Measurements from ENCODE around the gene SPRR4. TPM values are rescaled to one million over a fixed set of nuclear protein-coding genes. Genes with fewer than 3 reads are reported as not detected.

The SPRR4 gene
- total RNA-seq, 1 experiment from 2014 or later: not detected

DNA sequence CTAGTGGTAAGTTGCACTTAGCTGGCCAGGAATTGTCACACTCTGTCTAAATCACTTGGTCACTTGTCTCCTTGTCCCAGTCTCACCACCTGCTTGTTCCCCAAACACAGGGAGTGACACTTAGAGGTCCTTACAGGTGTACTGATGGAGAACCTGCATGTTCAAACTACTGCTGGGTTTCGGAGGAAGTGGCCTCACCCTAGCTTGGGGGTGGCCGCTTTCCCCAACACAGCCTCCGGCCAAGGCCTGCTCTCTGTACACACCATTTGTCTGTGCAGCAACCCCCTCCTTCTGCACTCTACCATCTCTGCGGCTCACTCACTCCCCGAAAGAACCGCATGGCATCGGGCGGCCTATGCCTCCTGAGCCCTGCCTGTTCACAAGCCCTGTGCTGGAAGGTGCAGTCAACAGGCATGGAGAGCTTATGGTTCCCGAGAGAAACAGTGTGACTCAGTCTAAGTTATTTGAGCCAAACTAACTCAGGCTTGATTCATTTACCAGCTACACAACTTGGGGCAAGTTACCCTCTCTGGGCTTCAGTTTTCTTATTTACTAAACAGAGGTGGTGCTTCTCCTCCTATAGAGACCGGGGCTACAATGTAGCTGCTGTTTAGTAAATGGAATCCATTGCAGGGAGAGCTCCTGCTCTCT lies 10.5 kb upstream of the SPRR4 start:
- Histone ChIP-seq H3K9me2 (replicated peaks; ENCODE audit: insufficient read depth, low read length) (no peaks in the 10 kb centered on the region), H3K4me3 (ENCODE audit: low read length) (no peak overlapping the region), H3K4me2 (ENCODE audit: low read depth, low read length, poor library complexity, severe bottlenecking) (no peak overlapping the region), H4K20me1 (ENCODE audit: insufficient read depth, low read depth, low read length) (no peaks in the 10 kb centered on the region), H3K79me2 (ENCODE audit: low read length) (no peaks in the 10 kb centered on the region), H3K9me3 (ENCODE audit: low read length) (no peaks in the 10 kb centered on the region), H3K36me3 (ENCODE audit: insufficient read depth, low read length) (no peaks in the 10 kb centered on the region), H3K27me3 (ENCODE audit: low read length) (no peaks in the 10 kb centered on the region), H3K4me1 (ENCODE audit: low read length) (peaks cover 9% of the 10 kb centered on the region), H2AFZ (ENCODE audit: low read length) (no peak overlapping the region), H3K27ac (ENCODE audit: low read length) (no peak overlapping the region), H3K9ac (ENCODE audit: low read length) (no peak overlapping the region)
- DNase-seq: no peak

DNA sequence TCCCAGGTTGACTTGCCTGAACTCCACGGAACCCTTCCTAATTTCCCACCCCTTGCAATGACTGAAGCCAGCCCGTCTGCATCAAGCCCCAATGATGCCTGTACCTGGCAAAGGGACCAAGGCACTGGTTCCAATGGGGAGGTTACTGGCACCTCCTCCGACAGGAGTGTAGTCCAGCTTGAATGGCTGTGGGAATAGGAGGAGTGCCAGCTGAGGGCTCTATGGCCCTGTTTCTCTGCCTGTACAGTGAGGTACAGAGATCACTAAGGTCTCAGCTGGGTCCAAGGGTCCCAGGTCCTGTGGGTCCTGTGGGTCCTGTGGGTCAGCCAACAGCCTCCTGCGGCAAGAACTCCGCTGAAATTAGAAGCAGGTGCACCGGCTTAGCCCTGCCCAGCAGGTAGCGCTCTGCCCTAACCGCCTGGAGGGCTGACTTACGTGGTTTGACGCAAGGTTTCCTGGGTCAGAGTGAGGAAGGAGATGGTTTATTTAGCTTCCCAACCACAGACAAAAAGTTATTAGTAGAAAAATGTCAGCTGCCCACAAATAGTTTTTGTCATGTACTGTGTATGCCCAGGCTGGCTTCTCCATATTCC lies 9.9 kb upstream of the SPRR4 start:
- Histone ChIP-seq H3K4me3 (ENCODE audit: low read length) (no peak overlapping the region), H3K4me2 (ENCODE audit: low read depth, low read length, poor library complexity, severe bottlenecking) (peak overlapping the region; percentile 32), H3K36me3 (ENCODE audit: insufficient read depth, low read length) (no peaks in the 10 kb centered on the region), H4K20me1 (ENCODE audit: insufficient read depth, low read depth, low read length) (no peaks in the 10 kb centered on the region), H2AFZ (ENCODE audit: low read length) (no peak overlapping the region), H3K27me3 (ENCODE audit: low read length) (no peaks in the 10 kb centered on the region), H3K27ac (ENCODE audit: low read length) (no peak overlapping the region), H3K79me2 (ENCODE audit: low read length) (no peaks in the 10 kb centered on the region), H3K9me2 (replicated peaks; ENCODE audit: insufficient read depth, low read length) (no peaks in the 10 kb centered on the region), H3K4me1 (ENCODE audit: low read length) (peaks cover 9% of the 10 kb centered on the region), H3K9ac (ENCODE audit: low read length) (no peak overlapping the region), H3K9me3 (ENCODE audit: low read length) (no peaks in the 10 kb centered on the region)
- peak; percentile 86 for DNase-seq

DNA sequence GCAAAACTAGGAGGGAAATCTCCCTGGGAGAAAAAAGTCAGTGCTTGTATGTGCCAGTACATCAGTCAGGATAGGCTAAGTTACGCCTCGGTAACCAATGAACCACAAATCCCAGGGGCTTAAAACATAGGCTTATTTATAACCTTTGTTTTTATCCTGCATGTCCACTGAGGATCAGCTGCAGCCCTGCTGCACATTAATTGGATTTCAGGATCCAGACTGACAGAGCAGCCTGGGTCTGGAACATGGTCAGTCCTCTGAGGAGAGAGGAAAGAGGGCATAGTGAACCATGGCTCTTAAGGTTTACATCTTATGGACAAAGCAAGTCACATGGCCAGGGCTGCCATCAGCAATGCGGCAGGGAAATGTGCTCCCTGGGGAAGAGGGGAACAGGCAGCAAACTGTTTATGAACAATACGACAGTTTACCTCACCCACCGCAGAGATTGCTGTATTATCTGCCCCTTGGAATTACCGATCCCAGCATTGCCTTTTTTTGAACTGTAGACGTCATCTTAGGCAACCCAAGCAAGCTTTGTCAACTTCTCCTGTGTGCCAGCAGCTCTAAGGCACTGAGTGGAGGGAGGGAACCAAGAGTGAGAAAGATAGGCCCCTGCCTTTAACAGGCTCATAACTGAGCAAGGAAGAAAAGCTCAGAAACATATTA lies 9.1 kb upstream of the SPRR4 start:
- Histone ChIP-seq H3K4me3 (ENCODE audit: low read length) (no peak overlapping the region), H3K9me3 (ENCODE audit: low read length) (no peaks in the 10 kb centered on the region), H3K4me2 (ENCODE audit: low read depth, low read length, poor library complexity, severe bottlenecking) (peak overlapping the region; percentile 32), H3K27me3 (ENCODE audit: low read length) (no peaks in the 10 kb centered on the region), H4K20me1 (ENCODE audit: insufficient read depth, low read depth, low read length) (no peaks in the 10 kb centered on the region), H2AFZ (ENCODE audit: low read length) (no peak overlapping the region), H3K9ac (ENCODE audit: low read length) (no peak overlapping the region), H3K79me2 (ENCODE audit: low read length) (no peaks in the 10 kb centered on the region), H3K9me2 (replicated peaks; ENCODE audit: insufficient read depth, low read length) (no peaks in the 10 kb centered on the region), H3K27ac (ENCODE audit: low read length) (no peak overlapping the region), H3K4me1 (ENCODE audit: low read length) (peaks cover 9% of the 10 kb centered on the region), H3K36me3 (ENCODE audit: insufficient read depth, low read length) (no peaks in the 10 kb centered on the region)
- no peak for DNase-seq

DNA sequence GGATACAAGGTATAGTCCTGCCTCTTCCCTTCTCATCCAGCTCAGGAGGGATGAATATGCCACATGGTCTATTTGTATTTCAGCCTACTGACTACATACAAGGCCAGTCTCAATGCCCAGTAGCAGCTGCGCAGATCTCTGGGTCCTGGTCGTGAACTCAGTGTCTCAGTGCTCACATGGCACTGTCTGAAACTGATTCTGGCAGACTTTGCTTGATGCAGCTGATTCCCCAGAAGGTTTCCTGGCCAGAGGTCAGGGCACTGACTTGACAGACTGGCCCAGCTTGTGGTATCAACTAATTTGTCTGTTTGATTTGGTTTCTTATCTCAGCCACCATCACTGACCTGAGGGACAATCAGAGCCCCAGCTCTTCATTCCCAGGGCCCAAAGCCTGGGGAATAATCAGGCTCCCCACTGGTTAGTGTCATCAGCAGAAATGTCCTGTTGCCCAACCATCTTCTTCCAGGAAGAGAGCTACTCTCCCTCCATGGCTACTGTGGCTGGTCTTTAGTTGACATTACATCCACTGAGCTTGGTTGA lies 7.5 kb upstream of the SPRR4 start:
- Histone ChIP-seq H3K4me1 (ENCODE audit: low read length) (peaks cover 9% of the 10 kb centered on the region), H3K9me2 (replicated peaks; ENCODE audit: insufficient read depth, low read length) (no peaks in the 10 kb centered on the region), H3K9ac (ENCODE audit: low read length) (no peak overlapping the region), H3K27me3 (ENCODE audit: low read length) (no peaks in the 10 kb centered on the region), H3K27ac (ENCODE audit: low read length) (no peak overlapping the region), H3K79me2 (ENCODE audit: low read length) (no peaks in the 10 kb centered on the region), H3K36me3 (ENCODE audit: insufficient read depth, low read length) (no peaks in the 10 kb centered on the region), H3K4me3 (ENCODE audit: low read length) (no peak overlapping the region), H2AFZ (ENCODE audit: low read length) (no peak overlapping the region), H4K20me1 (ENCODE audit: insufficient read depth, low read depth, low read length) (no peaks in the 10 kb centered on the region), H3K9me3 (ENCODE audit: low read length) (no peaks in the 10 kb centered on the region), H3K4me2 (ENCODE audit: low read depth, low read length, poor library complexity, severe bottlenecking) (no peak overlapping the region)
- DNase-seq: peak; percentile 31

DNA sequence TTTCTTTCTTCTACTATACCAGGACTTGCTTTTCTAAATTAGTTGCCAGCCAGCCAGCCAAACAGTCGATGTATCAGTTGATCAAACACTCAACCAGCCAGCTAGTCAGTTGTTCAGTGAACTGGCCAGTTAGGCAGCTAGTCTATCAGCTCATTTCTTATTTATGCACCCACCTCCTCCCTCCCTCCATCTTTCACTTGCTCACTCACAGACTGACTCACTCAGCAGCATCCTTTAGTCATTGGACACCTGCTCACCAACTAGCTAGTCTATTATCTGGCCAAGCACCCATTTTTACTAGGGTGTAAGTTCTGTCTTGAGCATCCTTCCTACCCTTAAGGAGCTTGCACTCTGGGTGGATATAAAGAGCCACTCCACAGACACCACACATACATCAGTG lies 5.9 kb upstream of the SPRR4 start:
- Histone ChIP-seq H3K27ac (ENCODE audit: low read length) (no peak overlapping the region), H3K4me2 (ENCODE audit: low read depth, low read length, poor library complexity, severe bottlenecking) (no peak overlapping the region), H4K20me1 (ENCODE audit: insufficient read depth, low read depth, low read length) (no peaks in the 10 kb centered on the region), H3K36me3 (ENCODE audit: insufficient read depth, low read length) (no peaks in the 10 kb centered on the region), H3K9ac (ENCODE audit: low read length) (no peak overlapping the region), H3K9me3 (ENCODE audit: low read length) (no peaks in the 10 kb centered on the region), H3K4me1 (ENCODE audit: low read length) (peaks cover 23% of the 10 kb centered on the region), H3K27me3 (ENCODE audit: low read length) (no peaks in the 10 kb centered on the region), H3K9me2 (replicated peaks; ENCODE audit: insufficient read depth, low read length) (no peaks in the 10 kb centered on the region), H3K79me2 (ENCODE audit: low read length) (no peaks in the 10 kb centered on the region), H2AFZ (ENCODE audit: low read length) (no peak overlapping the region), H3K4me3 (ENCODE audit: low read length) (no peak overlapping the region)
- peak; percentile 31 for DNase-seq

DNA sequence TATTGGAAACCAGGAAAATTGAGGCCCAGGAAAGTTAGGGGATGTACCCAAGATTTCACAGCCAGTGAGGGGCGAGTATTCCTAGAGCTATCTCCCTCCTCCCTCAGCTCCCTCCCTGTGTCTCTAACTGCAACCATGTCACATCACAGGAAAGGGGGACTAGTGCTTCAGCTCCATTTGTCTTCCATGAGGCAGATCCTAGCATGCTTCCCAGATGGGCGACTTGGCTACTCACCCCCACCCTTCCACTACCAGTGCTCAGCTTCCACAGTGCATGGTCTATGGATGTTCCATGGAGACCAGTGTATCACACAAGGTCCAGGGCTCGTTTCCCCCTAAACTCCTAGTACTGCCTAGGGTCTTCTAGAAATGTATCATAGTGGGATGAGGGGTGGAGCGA lies 4.6 kb upstream of the SPRR4 start:
- H2AFZ ChIP-seq (ENCODE audit: low read length): no peak overlapping the region
- H3K9me3 ChIP-seq (ENCODE audit: low read length): no peaks in the 10 kb centered on the region
- H3K9me2 ChIP-seq (replicated peaks; ENCODE audit: insufficient read depth, low read length): no peaks in the 10 kb centered on the region
- no peaks in the 10 kb centered on the region for H3K27me3 ChIP-seq (ENCODE audit: low read length)
- no peak overlapping the region for H3K4me2 ChIP-seq (ENCODE audit: low read depth, low read length, poor library complexity, severe bottlenecking)
- H3K79me2 ChIP-seq (ENCODE audit: low read length): no peaks in the 10 kb centered on the region
- no peak overlapping the region for H3K4me3 ChIP-seq (ENCODE audit: low read length)
- no peak overlapping the region for H3K27ac ChIP-seq (ENCODE audit: low read length)
- no peak for DNase-seq
- H3K9ac ChIP-seq (ENCODE audit: low read length): no peak overlapping the region
- no peaks in the 10 kb centered on the region for H4K20me1 ChIP-seq (ENCODE audit: insufficient read depth, low read depth, low read length)
- H3K36me3 ChIP-seq (ENCODE audit: insufficient read depth, low read length): no peaks in the 10 kb centered on the region
- H3K4me1 ChIP-seq (ENCODE audit: low read length): peaks cover 29% of the 10 kb centered on the region

DNA sequence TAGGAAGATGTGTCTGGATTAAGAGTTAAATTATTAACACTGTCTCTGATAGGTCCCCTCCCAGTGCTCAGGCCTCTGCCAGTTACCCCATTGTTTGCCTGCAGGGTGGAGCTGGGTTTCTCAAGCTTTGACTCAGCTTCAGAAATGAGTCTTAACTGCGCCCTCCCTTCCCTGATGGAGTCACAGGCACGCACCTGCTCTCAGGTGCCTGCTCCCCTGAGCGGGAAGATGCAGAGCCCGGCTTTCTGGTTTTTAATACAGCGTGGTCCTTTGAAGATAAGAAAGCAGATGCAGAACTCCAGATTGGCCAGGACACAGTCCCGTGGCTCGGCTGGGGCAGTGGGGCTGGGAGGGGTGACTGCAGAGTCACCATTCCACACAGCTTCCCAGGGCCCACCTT lies 3.2 kb upstream of the SPRR4 start:
- Histone ChIP-seq H3K27me3 (ENCODE audit: low read length) (no peaks in the 10 kb centered on the region), H3K4me1 (ENCODE audit: low read length) (peaks cover 22% of the 10 kb centered on the region), H3K9ac (ENCODE audit: low read length) (no peak overlapping the region), H4K20me1 (ENCODE audit: insufficient read depth, low read depth, low read length) (no peaks in the 10 kb centered on the region), H3K27ac (ENCODE audit: low read length) (no peak overlapping the region), H2AFZ (ENCODE audit: low read length) (no peak overlapping the region), H3K9me3 (ENCODE audit: low read length) (no peaks in the 10 kb centered on the region), H3K9me2 (replicated peaks; ENCODE audit: insufficient read depth, low read length) (no peaks in the 10 kb centered on the region), H3K4me2 (ENCODE audit: low read depth, low read length, poor library complexity, severe bottlenecking) (no peak overlapping the region), H3K36me3 (ENCODE audit: insufficient read depth, low read length) (no peaks in the 10 kb centered on the region), H3K79me2 (ENCODE audit: low read length) (no peaks in the 10 kb centered on the region), H3K4me3 (ENCODE audit: low read length) (no peak overlapping the region)
- no peak for DNase-seq

DNA sequence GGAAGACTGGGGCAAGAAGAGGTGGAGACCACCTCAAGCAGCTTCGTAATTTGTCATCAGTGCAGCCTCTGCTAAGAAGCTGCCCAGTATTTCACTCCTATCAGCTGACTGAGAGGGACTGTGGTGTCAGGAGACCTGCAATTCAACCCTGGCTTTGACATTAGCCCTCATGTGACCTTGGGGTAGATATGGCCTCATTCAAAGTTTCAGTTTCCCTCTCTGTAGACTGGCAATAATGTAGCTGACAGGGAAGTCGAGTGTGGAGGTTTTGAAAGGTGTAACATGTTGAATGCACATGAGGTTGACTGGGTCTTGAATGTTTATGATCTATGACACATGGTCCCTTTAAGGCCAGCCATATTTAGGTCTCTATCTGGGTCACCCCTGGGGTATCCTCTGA lies 2.2 kb upstream of the SPRR4 start:
- Histone ChIP-seq H3K27ac (ENCODE audit: low read length) (no peak overlapping the region), H2AFZ (ENCODE audit: low read length) (no peak overlapping the region; the same call in 1 of the 2 replicates), H3K4me3 (ENCODE audit: low read length) (no peak overlapping the region), H4K20me1 (ENCODE audit: insufficient read depth, low read depth, low read length) (no peaks in the 10 kb centered on the region), H3K9me3 (ENCODE audit: low read length) (no peaks in the 10 kb centered on the region), H3K9me2 (replicated peaks; ENCODE audit: insufficient read depth, low read length) (no peaks in the 10 kb centered on the region), H3K36me3 (ENCODE audit: insufficient read depth, low read length) (no peaks in the 10 kb centered on the region), H3K9ac (ENCODE audit: low read length) (no peak overlapping the region), H3K4me2 (ENCODE audit: low read depth, low read length, poor library complexity, severe bottlenecking) (peak overlapping the region; percentile 25), H3K27me3 (ENCODE audit: low read length) (no peaks in the 10 kb centered on the region), H3K79me2 (ENCODE audit: low read length) (no peaks in the 10 kb centered on the region), H3K4me1 (ENCODE audit: low read length) (peaks cover 22% of the 10 kb centered on the region)
- no peak for DNase-seq

All from Karpas-422 (cell line).